GM12878 (cell line): ENCODE data around the gene GADL1. TPM values are rescaled to one million over a fixed set of nuclear protein-coding genes. Genes with fewer than 3 reads are reported as not detected.

Experiments
- ATAC-seq: fragments of 200-7000 bp; cut with Tn5 transposase; 3 replicates; pipeline ENCODE4 v1.9.1; 2020; ENCODE audit warnings: mild to moderate bottlenecking, moderate library complexity
- BruUV-seq: library from RNA; stranded (reverse); fragments of 400-500 nt; replicated peaks from 2 replicates; lab custom pipeline; 2021; lab: Mats Ljungman, UMichigan
- CTCF ChIA-PET: fragments of 300-600 bp; sonication (Branson Sonifier 250); formaldehyde crosslinking; extraction: SDS; loops from one replicate; lab custom pipeline; 2021; ENCODE audit warnings: inconsistent platforms; lab: Yijun Ruan, JAX
- POLR2A ChIA-PET: fragments of 350-600 bp; formaldehyde crosslinking; extraction: SDS; loops from one replicate; lab custom pipeline; 2021; ENCODE audit warnings: inconsistent platforms; lab: Charles Lee
- RAD21 ChIA-PET: fragments of 300-600 bp; sonication (Branson Sonifier 250); formaldehyde crosslinking; loops from one replicate; lab custom pipeline; 2023; ENCODE audit warnings: antibody characterized with exemption; ENCODE audit not compliant: unreplicated experiment; lab: Charles Lee
- SMC1A ChIA-PET: fragments of 300-600 bp; sonication (Branson Sonifier 250); formaldehyde crosslinking; loops from one replicate; lab custom pipeline; 2023; ENCODE audit not compliant: unreplicated experiment, uncharacterized antibody; lab: Charles Lee
- DNase-seq: peaks from one replicate; pipeline ENCODE4 v3.0.0-alpha.2; 2011; ENCODE audit warnings: low read depth, low spot score
- FAIRE-seq: peaks from 3 replicates; lab custom pipeline; 2011; peaks lifted over from hg19 to GRCh38; lab: Jason Lieb, UNC
- H2AFZ ChIP-seq: 2 replicates; pipeline ENCODE4 v1.6.0; 2011; ENCODE audit warnings: low read depth, low read length, control low read depth; ENCODE audit not compliant: control insufficient read depth
- H3K27ac ChIP-seq: 2 replicates; pipeline ENCODE4 v1.5.1; 2011; ENCODE audit warnings: control low read depth; ENCODE audit not compliant: control insufficient read depth, insufficient read depth
- H3K27me3 ChIP-seq, 2 experiments: replicated peaks in 1 of 2; 2 replicates each; pipeline versions ENCODE4 v1.6.0 to v1.6.1; 2011; ENCODE audit warnings: low read length in 1 of 2; ENCODE audit not compliant: control insufficient read depth in 2 of 2, insufficient read depth in 2 of 2
- H3K36me3 ChIP-seq, 2 experiments: 2 replicates each; pipeline ENCODE4 v1.5.1; 2011; ENCODE audit warnings: low read length in 1 of 2; ENCODE audit not compliant: control insufficient read depth in 2 of 2, insufficient read depth in 2 of 2
- H3K4me1 ChIP-seq: 2 replicates; pipeline ENCODE4 v1.6.1; 2011; ENCODE audit warnings: mild to moderate bottlenecking, low read length, moderate library complexity, mixed read lengths; ENCODE audit not compliant: control insufficient read depth, insufficient read depth
- H3K4me2 ChIP-seq: 2 replicates; pipeline ENCODE4 v1.6.0; 2011; ENCODE audit warnings: control low read depth; ENCODE audit not compliant: control insufficient read depth, insufficient read depth
- H3K4me3 ChIP-seq: fragments of 200-600 bp; sonication (generic); 2 replicates; pipeline ENCODE4 v1.5.1; 2016
- H3K79me2 ChIP-seq: 2 replicates; pipeline ENCODE4 v1.6.0; 2011; ENCODE audit warnings: low read length; ENCODE audit not compliant: control insufficient read depth, insufficient read depth
- H3K9ac ChIP-seq: 2 replicates; pipeline ENCODE4 v1.8.0; 2011; ENCODE audit warnings: low read length, control low read depth, mixed read lengths; ENCODE audit not compliant: control insufficient read depth, insufficient read depth
- H3K9me3 ChIP-seq: replicated peaks from 3 replicates; pipeline ENCODE4 v1.5.1; 2011; ENCODE audit warnings: mild to moderate bottlenecking, low read length; ENCODE audit not compliant: control insufficient read depth, insufficient read depth
- H4K20me1 ChIP-seq: 2 replicates; pipeline ENCODE4 v1.6.0; 2011; ENCODE audit not compliant: control insufficient read depth, insufficient read depth
- BACH1 ChIP-seq: fragments of 450-650 bp; IDR thresholded peaks from 2 replicates; pipeline ENCODE4 v1.6.1; 2017; ENCODE audit warnings: mild to moderate bottlenecking, borderline replicate concordance
- BCLAF1 ChIP-seq: fragments of 450-650 bp; IDR thresholded peaks from 2 replicates; pipeline ENCODE4 v1.6.1; 2017; ENCODE audit warnings: antibody characterized with exemption, mild to moderate bottlenecking, moderate library complexity
- BMI1 ChIP-seq: fragments of 450-650 bp; IDR thresholded peaks from 2 replicates; pipeline ENCODE4 v1.6.1; 2016; ENCODE audit warnings: mild to moderate bottlenecking, moderate library complexity, borderline replicate concordance
- CBX5 ChIP-seq: sonication (generic); IDR thresholded peaks from 2 replicates; pipeline ENCODE4 v1.6.1; 2016; ENCODE audit warnings: low read depth, moderate library complexity, mild to moderate bottlenecking, inconsistent platforms
- DPF2 ChIP-seq: fragments of 450-650 bp; IDR thresholded peaks from 2 replicates; pipeline ENCODE4 v1.6.1; 2017; ENCODE audit warnings: mild to moderate bottlenecking
- HDGF ChIP-seq: fragments of 450-650 bp; IDR thresholded peaks from 2 replicates; pipeline ENCODE4 v1.6.1; 2016; ENCODE audit warnings: antibody characterized with exemption
- MEF2B ChIP-seq: fragments of 450-650 bp; IDR thresholded peaks from 2 replicates; pipeline ENCODE4 v1.6.1; 2018; ENCODE audit warnings: mild to moderate bottlenecking, moderate library complexity; ENCODE audit not compliant: partially characterized antibody, poor library complexity, severe bottlenecking
- MYC ChIP-seq: IDR thresholded peaks from 2 replicates; pipeline ENCODE4 v1.6.1; 2011; ENCODE audit warnings: mild to moderate bottlenecking, low read length, moderate library complexity, inconsistent platforms; ENCODE audit not compliant: insufficient read depth, insufficient replicate concordance, insufficient read length, severe bottlenecking
- NFYB ChIP-seq: IDR thresholded peaks from 2 replicates; pipeline ENCODE4 v1.6.1; 2011; ENCODE audit warnings: low read depth, mild to moderate bottlenecking, low read length, improper control_type of control experiment, moderate library complexity; ENCODE audit not compliant: insufficient read depth
- POLR2AphosphoS5 ChIP-seq: IDR thresholded peaks from 2 replicates; pipeline ENCODE4 v1.6.1; 2011; ENCODE audit warnings: mild to moderate bottlenecking, low read length, inconsistent platforms
- RELB ChIP-seq: fragments of 450-650 bp; IDR thresholded peaks from 2 replicates; pipeline ENCODE4 v1.6.1; 2017; ENCODE audit warnings: low read depth, mild to moderate bottlenecking, moderate library complexity
- SRF ChIP-seq, 2 experiments: IDR thresholded peaks; 2 replicates each; pipeline ENCODE4 v1.6.1; 2011; ENCODE audit warnings: low read depth in 2 of 2, low read length in 2 of 2, mild to moderate bottlenecking in 1 of 2, moderate library complexity in 1 of 2
- STAT3 ChIP-seq: IDR thresholded peaks from 2 replicates; pipeline ENCODE4 v1.6.1; 2011; ENCODE audit warnings: low read depth, low read length, improper control_type of control experiment
- TCF3 ChIP-seq: IDR thresholded peaks from 2 replicates; pipeline ENCODE4 v1.6.1; 2012; ENCODE audit warnings: low read depth, mild to moderate bottlenecking, low read length, borderline replicate concordance; ENCODE audit not compliant: insufficient read depth
- USF1 ChIP-seq: IDR thresholded peaks from 2 replicates; pipeline ENCODE4 v1.6.1; 2011; ENCODE audit warnings: borderline replicate concordance, low read depth, mild to moderate bottlenecking, moderate library complexity, mixed read lengths, low read length; ENCODE audit not compliant: insufficient read depth; ENCODE audit errors: extremely low read length
- ZBTB11 ChIP-seq: fragments of 450-650 bp; formaldehyde crosslinking; IDR thresholded peaks from 2 replicates; pipeline ENCODE4 v1.5.0; 2022; ENCODE audit warnings: mild to moderate bottlenecking, missing genetic modification characterization
- WGBS: methylation state at CpG from one replicate; pipeline ENCODE4 v1.1.6; 2016; ENCODE audit warnings: low lambda C conversion rate; ENCODE audit not compliant: insufficient replicate concordance, insufficient coverage; ENCODE audit errors: missing lambda C conversion rate; 5-methylcytosine and 5-hydroxymethylcytosine counted together
- in situ Hi-C: fragments of 300-500 bp; cut with MboI; formaldehyde crosslinking; loops from 9 replicates; pipeline ENCODE4 v1.14.3; 2018; ENCODE audit warnings: mixed read lengths
- intact Hi-C: fragments of 100-400 bp; cut with micrococcal nuclease; formaldehyde crosslinking; loops from one replicate; pipeline ENCODE4 v1.14.2; 2022; ENCODE audit not compliant: unreplicated experiment
- polyA plus RNA-seq, 11 experiments: library from polyadenylated mRNA; depleted of rRNA in 4 of 11; unstranded in 6 of 11; stranded (reverse) in 5 of 11; fragments of >200 nt; fragmentation: Nextera tagmentation in 4 of 11; fragmentation: Illumina TruSeq in 1 of 11; extraction: Ambion mirVana in 4 of 11; extraction: Trizol in 1 of 11; gene quantifications; 1 replicate in 1 of 11; 2 replicates in 10 of 11; pipeline versions ENCODE4 v1.2.1 to v1.2.3, GENCODE V29; 2011 to 2016; ENCODE audit warnings: inconsistent platforms in 2 of 11, missing spikeins in 2 of 11, low read depth in 1 of 11
- total RNA-seq, 4 experiments: library from RNA; depleted of rRNA in 3 of 4; stranded (reverse); fragments of >200 nt in 3 of 4; fragmentation: Illumina TruSeq in 1 of 4; extraction: Trizol in 1 of 4; gene quantifications; 2 replicates each; pipeline versions ENCODE4 v1.2.1 to v1.2.3, GENCODE V29; 2013 to 2021

GADL1 gene
- total and polyA plus RNA-seq, 10 of the 15 experiments (the other 5 are each of a cell fraction or from before 2014, with no cell fraction given) = 0.04 TPM; not detected in 9

GRCh38 chr3:30677347-30677685 is 217.1 kb downstream of the GADL1 start:
- intact Hi-C loops = no loop called here
- DNase-seq (no peak), FAIRE-seq (no peak), ATAC-seq (no peak)
- H3K36me3 ChIP-seq = no peaks in the 10 kb centered on the region
- ChIA-PET POLR2A (no interaction called here), CTCF (no interaction called here), RAD21 (interaction anchor here (1.0 kb wide), 1 partner anchor 17 kb away, joined by 3 read pairs; no protein-coding TSS in a partner anchor), SMC1A (interaction anchor here (0.9 to 1.2 kb wide), 4 partner anchors 8 to 62 kb away, joined by 3 to 4 read pairs (median 3); no protein-coding TSS in a partner anchor)
- no peaks in the 10 kb centered on the region; the same call in 2 of the 3 replicates for H3K9me3 ChIP-seq
- H3K27me3 ChIP-seq = no peaks in the 10 kb centered on the region; a peak in 1 of 4 replicates
- H3K4me2 ChIP-seq = no peak overlapping the region
- H3K9ac ChIP-seq = no peak overlapping the region
- no peaks in the 10 kb centered on the region; the same call in 1 of the 2 replicates for H3K4me1 ChIP-seq
- H3K27ac ChIP-seq = no peak overlapping the region
- in situ Hi-C loops = no loop called here
- H3K79me2 ChIP-seq = no peaks in the 10 kb centered on the region
- 50% methylated on average over 8 of the region's 8 CpGs for WGBS
- no peak overlapping the region for H3K4me3 ChIP-seq
- no peak overlapping the region for H2AFZ ChIP-seq
- no TSS peak for BruUV-seq
- H4K20me1 ChIP-seq = no peaks in the 10 kb centered on the region
- TF ChIP-seq MEF2B (no peak), BMI1 (no peak), BCLAF1 (no peak), RELB (no peak), NFYB (no peak), USF1 (no peak), POLR2AphosphoS5 (no peak), TCF3 (no peak), STAT3 (no peak), MYC (no peak), BACH1 (no peak), SRF (IDR thresholded peaks at IDR 0.05; ENCODE audit: low read depth in 2 of 2, low read length in 2 of 2) (no peak), CBX5 (no peak), HDGF (no peak), DPF2 (no peak), ZBTB11 (CRISPR knock-in tag) (no peak)
